SK-N-SH treated with all-trans-retinoic acid at 6 μM for 48 hours (cell line): Measurements from ENCODE around the gene GUK1.

Experiments used
- ESRRG ChIP-seq: fragments of 250-450 bp; sonication (Bioruptor Pico); IDR thresholded peaks from 2 replicates; pipeline ENCODE4 v1.6.1; 2021; ENCODE audit warnings: mild to moderate bottlenecking
- PATZ1 ChIP-seq: fragments of 250-450 bp; sonication (Bioruptor Pico); IDR thresholded peaks from 2 replicates; pipeline ENCODE4 v1.8.0; 2020; ENCODE audit warnings: mild to moderate bottlenecking, moderate library complexity, borderline replicate concordance
- TCF4 ChIP-seq: fragments of 250-450 bp; sonication (Bioruptor Pico); IDR thresholded peaks from 2 replicates; pipeline ENCODE4 v1.8.0; 2021; ENCODE audit warnings: mild to moderate bottlenecking, moderate library complexity, borderline replicate concordance

DNA sequence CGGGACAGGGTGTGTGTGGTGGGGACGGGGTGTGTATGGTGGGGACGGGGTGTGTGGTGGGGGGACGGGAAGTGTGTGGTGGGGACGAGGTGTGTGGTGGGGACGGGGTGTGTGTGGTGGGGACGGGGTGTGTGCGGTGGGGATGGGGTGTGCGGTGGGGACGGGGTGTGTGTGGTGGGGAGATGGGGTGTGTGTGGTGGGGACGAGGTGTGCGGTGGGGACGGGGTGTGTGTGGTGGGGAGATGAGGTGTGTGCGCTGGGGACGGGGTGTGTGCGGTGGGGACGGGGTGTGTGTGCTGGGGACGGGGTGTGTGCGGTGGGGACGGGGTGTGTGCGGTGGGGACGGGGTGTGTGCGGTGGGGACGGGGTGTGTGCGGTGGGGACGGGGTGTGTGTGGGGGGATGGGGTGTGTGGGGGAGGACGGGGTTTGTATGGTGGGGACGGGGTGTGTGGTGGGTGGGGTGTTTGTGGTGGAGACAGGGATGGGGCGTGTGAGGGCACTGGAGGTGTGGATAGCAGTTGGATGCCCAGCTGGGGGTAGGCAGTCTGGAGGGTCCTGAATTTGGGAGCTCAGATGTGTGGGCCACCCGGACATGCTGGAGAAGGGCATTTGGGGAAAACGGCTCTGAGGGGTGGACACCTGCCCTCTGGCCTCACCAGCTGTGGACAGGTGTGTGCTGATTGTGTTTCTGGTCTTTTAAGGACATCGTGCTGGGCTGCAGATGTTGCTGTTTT lies 42.4 kb downstream of the GUK1 start:
- TF ChIP-seq PATZ1 (CRISPR knock-in tag) = no peak
- no peak for TF ChIP-seq ESRRG (CRISPR knock-in tag)
- no peak for TF ChIP-seq TCF4 (CRISPR knock-in tag)
